HG02852 (cell line): Measurements from ENCODE around the gene CARS1.
"Not testable (repeated sequence)": the region's sequence is repeated elsewhere in the genome, so short reads cannot be mapped to it uniquely, and the experiment has no call there.

ENCODE experiments used
- ATAC-seq: cut with Tn5 transposase; IDR thresholded peaks from one replicate; pipeline ENCODE4 v1.9.1; 2021; ENCODE audit warnings: mild to moderate bottlenecking, moderate library complexity; ENCODE audit not compliant: unreplicated experiment

Gene CARS1

GRCh38 chr11:3063876-3064275, 6.7 kb upstream of the CARS1 start:
- not testable (repeated sequence) for ATAC-seq

GRCh38 chr11:3063432-3063831, 6.2 kb upstream of the CARS1 start:
- ATAC-seq: not testable (repeated sequence)

GRCh38 chr11:3060436-3061025, 3.3 kb upstream of the CARS1 start:
- ATAC-seq: no peak

DNA sequence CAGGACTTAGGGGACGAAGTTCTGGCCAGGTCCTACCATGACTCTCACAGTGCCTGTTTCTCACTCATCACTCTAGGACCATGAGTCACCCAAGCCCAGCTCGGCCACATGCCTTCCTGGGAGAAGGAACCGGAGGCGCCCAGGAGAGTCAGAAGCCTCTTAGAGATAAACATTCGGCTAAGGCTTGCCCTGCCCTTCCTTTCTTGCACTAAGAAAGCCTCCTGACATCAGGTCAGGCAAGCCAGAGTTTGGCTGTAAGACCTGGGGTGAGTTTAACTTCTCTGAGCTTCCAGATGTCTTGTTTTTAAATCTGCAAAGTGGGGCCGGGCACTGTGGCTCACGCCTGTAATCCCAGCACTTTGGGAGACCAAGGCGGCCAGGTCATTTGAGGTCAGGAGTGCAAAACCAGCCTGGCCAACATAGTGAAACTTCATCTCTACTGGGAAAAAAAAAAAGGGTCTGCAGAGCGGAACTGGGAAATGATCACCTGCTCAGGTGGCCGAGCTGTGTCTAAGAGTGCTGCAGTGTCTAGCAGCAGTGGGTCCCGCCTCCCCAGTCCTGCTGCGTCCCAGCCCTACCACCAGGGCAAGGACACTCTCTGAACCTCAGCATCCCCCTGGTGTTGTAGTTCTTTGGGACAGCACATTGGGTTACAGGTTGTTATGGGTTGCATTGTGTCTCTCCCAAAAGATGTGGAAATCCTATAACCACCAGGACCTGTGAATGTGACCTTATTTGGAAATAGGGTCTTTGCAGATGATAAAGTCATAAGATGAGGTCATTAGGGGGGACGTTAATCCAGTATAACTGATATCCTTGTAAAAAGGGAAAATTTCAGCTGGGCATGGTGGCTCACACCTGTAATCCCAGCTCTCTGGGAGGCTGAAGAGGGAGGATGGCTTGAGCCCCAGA, 1.8 kb upstream of the CARS1 start:
- no peak for ATAC-seq

DNA sequence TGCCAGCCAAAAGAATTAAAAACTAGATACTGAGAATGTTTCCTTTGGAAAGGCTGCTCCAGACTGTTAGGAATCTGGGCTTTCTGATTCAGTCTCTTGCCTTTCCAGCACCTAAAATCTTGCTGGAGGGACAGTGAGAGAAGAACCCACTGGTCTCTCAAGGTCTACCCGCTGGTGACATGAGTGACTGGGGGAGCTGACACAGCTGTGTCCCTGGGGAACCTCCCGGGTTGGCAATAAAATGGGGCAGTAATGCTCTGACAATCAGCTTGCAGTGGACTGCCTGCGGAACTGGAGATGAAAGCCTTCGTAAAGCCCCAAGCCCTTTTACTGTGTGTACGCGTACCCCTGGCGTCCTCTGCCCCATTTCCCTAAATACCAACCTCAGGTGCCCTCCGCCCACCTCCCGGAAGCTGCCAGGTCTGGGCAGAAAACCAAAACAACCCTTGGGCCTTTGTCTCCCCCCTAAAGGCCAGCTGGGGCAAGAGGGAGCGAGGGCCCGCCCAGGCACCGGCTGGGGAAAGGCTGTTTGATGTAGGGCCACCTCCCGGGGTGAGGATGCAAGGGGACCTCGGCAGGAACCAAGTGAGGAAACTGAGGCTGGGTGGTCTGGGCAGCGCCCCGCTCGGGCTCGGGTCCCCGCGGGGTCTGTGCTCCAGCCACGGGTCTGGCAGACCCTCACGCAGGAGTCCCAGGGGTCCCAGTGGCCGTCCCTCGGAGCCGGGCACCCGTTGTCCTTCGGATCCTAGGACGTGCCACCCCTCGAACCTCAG, 741 bp downstream of the CARS1 start:
- no peak for ATAC-seq

- no peak for ATAC-seq
These were observed 1.3 kb downstream of the CARS1 start for GRCh38 chr11:3055891-3056290.

- no peak for ATAC-seq
These were observed 4.7 kb downstream of the CARS1 start for GRCh38 chr11:3052567-3052966.

GRCh38 chr11:3052109-3052479, 5.1 kb downstream of the CARS1 start:
- ATAC-seq: no peak

DNA sequence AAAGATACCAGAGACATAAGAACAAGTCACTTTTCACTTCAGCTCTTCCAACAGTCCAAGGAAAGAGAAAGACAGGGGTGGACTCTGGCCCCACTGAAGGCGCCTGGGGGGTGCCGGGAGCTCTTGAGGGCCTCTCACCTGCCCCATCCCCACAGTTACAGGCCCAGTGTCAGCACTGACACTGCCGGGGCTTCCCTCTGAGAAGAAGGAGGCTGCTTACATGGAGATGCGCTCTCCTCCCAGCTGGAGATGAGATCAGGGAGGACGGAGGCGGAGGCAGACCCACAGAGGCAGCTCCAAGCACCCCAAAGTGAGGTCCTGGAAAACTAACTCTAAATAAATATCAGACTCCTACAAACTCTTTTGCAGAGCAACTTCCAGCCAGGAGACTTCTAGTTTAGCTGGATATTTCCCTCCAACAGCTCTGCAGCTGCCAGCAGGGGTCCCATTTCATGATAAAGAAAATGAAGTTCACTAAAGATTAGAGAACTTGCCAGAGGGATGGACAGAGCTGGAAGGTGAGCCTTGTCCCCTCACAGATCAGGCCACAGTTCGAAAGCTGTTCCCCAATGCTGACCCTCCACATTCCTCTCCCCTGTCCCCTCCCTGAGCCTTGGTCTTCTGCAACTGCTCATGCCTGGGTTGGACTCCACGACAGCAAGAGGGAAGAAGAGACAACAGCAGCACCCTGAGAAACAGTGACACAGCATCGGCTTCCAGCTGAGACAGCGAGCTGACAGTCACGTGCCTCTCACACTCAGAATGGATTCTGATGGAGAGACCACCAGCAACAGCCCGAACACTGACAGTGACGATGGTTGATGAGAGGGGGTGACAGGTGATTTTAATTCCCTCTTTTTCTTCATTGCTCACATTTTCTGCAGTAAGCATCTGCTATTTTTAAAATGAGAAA, 5.8 kb downstream of the CARS1 start:
- ATAC-seq: no peak

DNA sequence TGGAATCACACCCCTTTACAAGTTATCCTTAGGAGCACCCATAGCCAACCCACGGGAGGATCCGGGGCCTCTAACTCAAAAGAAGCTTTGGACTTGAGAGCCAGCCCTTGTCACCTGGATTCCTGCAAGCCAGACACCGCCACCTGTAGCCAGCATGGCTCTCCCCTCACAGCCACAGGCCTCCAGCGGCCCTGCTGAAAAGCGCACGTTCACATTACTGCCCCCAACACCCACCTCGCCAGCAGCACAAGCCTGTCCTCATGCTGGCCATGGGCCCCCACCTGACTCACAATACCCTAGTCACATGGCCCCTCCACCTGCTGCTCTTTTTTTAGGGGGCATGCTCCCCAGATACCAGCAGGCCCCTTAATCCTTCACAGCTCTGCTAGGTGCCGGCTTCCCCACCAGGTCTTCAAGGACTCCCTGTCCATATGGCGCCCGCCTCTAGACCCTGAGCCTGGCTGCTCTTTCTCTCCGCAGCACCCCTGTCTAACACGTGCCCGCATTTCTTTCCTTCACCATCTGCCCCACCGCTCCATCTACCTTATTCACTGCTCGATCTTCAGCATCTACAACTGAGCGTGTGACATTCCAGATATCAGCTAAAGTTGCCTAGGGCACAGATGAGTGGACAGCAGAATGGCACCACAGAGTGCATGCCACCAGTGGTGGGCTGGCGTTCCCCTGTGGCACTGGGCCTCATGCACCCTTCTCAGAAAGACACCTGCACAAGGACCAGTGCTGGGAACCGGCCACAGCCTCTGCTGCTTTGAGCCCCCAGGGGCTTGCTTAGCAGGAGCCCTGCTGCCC, 6.6 kb downstream of the CARS1 start:
- ATAC-seq: no peak

GRCh38 chr11:3049430-3050243, 7.6 kb downstream of the CARS1 start:
- ATAC-seq: peak; percentile 93

- no peak for ATAC-seq
These were observed 9.6 kb downstream of the CARS1 start for GRCh38 chr11:3047637-3048036.

GRCh38 chr11:3046641-3047040, 10.6 kb downstream of the CARS1 start:
- no peak for ATAC-seq

DNA sequence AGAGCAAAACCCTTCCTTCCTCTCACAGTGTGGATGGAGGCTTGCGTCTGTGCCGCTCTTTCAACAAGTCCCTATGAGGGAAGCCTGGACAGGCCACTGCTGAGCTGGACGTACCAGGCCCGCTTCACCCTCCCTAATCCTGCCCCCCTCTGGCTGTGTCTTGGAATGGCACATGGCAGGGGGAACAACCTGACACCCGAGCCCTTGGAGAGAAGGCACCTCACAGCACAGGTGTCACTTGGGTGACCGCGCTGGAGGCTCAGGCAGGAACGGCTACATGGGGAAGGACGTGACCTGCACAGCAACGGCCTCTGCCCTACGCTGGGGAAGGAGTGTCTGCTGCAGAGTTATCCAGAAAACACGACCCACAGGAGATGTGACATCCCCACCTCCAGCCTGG, 11.0 kb downstream of the CARS1 start:
- ATAC-seq: no peak

- no peak for ATAC-seq
These were observed 12.3 kb downstream of the CARS1 start for GRCh38 chr11:3044915-3045314.

DNA sequence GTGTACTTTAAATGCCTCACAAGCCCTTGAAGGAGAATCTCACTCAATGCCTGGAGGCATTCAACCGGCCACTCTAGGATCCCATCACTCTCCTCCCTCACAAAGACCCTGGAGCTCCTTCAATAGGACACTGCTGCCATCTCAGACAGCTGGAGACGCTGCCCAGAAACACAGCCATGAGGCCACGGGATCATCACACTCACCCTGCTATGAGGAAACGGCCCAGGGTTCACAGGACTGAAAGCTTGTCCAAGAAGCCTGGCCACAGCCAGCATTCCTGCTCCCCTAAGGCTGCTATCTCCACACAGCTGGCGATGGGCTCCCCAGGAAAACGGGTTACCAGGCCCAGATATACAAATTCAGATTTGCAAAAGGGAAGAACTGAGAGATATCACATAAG, 13.2 kb downstream of the CARS1 start:
- no peak for ATAC-seq

GRCh38 chr11:3043315-3043871, 13.8 kb downstream of the CARS1 start:
- ATAC-seq: no peak

- no peak for ATAC-seq
These were observed 14.5 kb downstream of the CARS1 start for GRCh38 chr11:3042496-3043314.
